A673 (cell line): ENCODE data around the gene HSPB7. TPM values are rescaled to one million over a fixed set of nuclear protein-coding genes. Genes with fewer than 3 reads are reported as not detected.
"Not testable (repeated sequence)": the region's sequence is repeated elsewhere in the genome, so short reads cannot be mapped to it uniquely, and the experiment has no call there.

Experiments used
- BruUV-seq: library from RNA; stranded (reverse); fragments of 400-500 nt; replicated peaks from 2 replicates; lab custom pipeline; 2021; lab: Mats Ljungman, UMichigan
- CTCF ChIA-PET: fragments of 300-600 bp; sonication (Branson Sonifier 250); formaldehyde crosslinking; loops from one replicate; lab custom pipeline; 2022; ENCODE audit warnings: antibody characterized with exemption; lab: Charles Lee
- POLR2A ChIA-PET: fragments of 300-600 bp; sonication (Branson Sonifier 250); formaldehyde crosslinking; loops from one replicate; lab custom pipeline; 2022; ENCODE audit warnings: antibody characterized with exemption; ENCODE audit not compliant: low non-redundant PET; lab: Charles Lee
- DNase-seq: peaks from one replicate; pipeline ENCODE4 v3.0.0-alpha.2; 2015; ENCODE audit warnings: low spot score
- H3K27ac ChIP-seq: fragments of 200-600 bp; sonication (generic); 2 replicates; pipeline ENCODE4 v1.5.1; 2016; ENCODE audit warnings: mixed run types, low read depth, mild to moderate bottlenecking, mixed read lengths, antibody characterized with exemption, low read length; ENCODE audit not compliant: poor library complexity, severe bottlenecking
- H3K27me3 ChIP-seq: fragments of 200-600 bp; sonication (generic); replicated peaks from 2 replicates; pipeline ENCODE4 v1.6.1; 2017; ENCODE audit warnings: mixed run types, low read depth, mild to moderate bottlenecking, mixed read lengths, antibody characterized with exemption, low read length; ENCODE audit not compliant: insufficient read depth, poor library complexity
- H3K36me3 ChIP-seq: fragments of 200-600 bp; sonication (generic); 2 replicates; pipeline ENCODE4 v1.6.1; 2016; ENCODE audit warnings: mixed run types, mild to moderate bottlenecking, mixed read lengths, antibody characterized with exemption, low read length; ENCODE audit not compliant: insufficient read depth, poor library complexity, severe bottlenecking
- H3K4me1 ChIP-seq: fragments of 200-600 bp; sonication (generic); 2 replicates; pipeline ENCODE4 v1.6.1; 2017; ENCODE audit warnings: mixed run types, mild to moderate bottlenecking, mixed read lengths, antibody characterized with exemption, low read length; ENCODE audit not compliant: insufficient read depth, poor library complexity, severe bottlenecking
- H3K4me3 ChIP-seq: fragments of 200-600 bp; sonication (generic); 2 replicates; pipeline ENCODE4 v1.5.1; 2016; ENCODE audit warnings: low read depth, mixed run types, mild to moderate bottlenecking, mixed read lengths, low read length; ENCODE audit not compliant: poor library complexity, severe bottlenecking
- H3K9me3 ChIP-seq: fragments of 200-600 bp; sonication (generic); 2 replicates; pipeline ENCODE4 v1.6.1; 2016; ENCODE audit warnings: mixed run types, low read depth, mild to moderate bottlenecking, mixed read lengths, antibody characterized with exemption, low read length; ENCODE audit not compliant: poor library complexity, severe bottlenecking
- EZH2 ChIP-seq: fragments of 200-600 bp; sonication (generic); IDR thresholded peaks from 2 replicates; pipeline ENCODE4 v1.6.1; 2017; ENCODE audit warnings: borderline replicate concordance, low read depth, mild to moderate bottlenecking, mixed read lengths, antibody characterized with exemption, low read length; ENCODE audit not compliant: poor library complexity, severe bottlenecking
- intact Hi-C: fragments of 100-400 bp; cut with micrococcal nuclease; formaldehyde crosslinking; loops from one replicate; pipeline ENCODE4 v1.10.0; 2022; ENCODE audit not compliant: unreplicated experiment
- total RNA-seq: library from RNA; stranded (reverse); gene quantifications from 2 replicates; pipeline ENCODE4 v1.2.3, GENCODE V29; 2021
- TF ChIP-seq, protein P1 (sequence below): fragments of 300-800, 200-600 bp; sonication (generic); conservative IDR thresholded peaks from 2 replicates; pipeline ENCODE4 v1.5.1; 2017; ENCODE audit warnings: low read depth, mild to moderate bottlenecking, antibody characterized with exemption, low read length, moderate library complexity, mixed read lengths

Gene HSPB7
- total RNA-seq, 1 experiment from 2014 or later = not detected

GRCh38 chr1:16054598-16055540 is 37.0 kb upstream of the HSPB7 start:
- POLR2A ChIA-PET = no interaction called here
- no peak for DNase-seq

GRCh38 chr1:16053781-16054502 is 36.1 kb upstream of the HSPB7 start:
- intact Hi-C loops = no loop called here

More at GRCh38 chr1:16054598-16055540, 37.0 kb upstream of the HSPB7 start:
- CTCF ChIA-PET = no interaction called here
- no peaks in the 10 kb centered on the region for H3K36me3 ChIP-seq
- H3K27me3 ChIP-seq = no peaks in the 10 kb centered on the region
- no peak overlapping the region for H3K27ac ChIP-seq
- no peaks in the 10 kb centered on the region for H3K4me1 ChIP-seq
- no peaks in the 10 kb centered on the region for H3K9me3 ChIP-seq
- BruUV-seq = no TSS peak
- H3K4me3 ChIP-seq = no peak overlapping the region
- no peak for TF ChIP-seq EZH2
- TF ChIP-seq, protein P1, sequence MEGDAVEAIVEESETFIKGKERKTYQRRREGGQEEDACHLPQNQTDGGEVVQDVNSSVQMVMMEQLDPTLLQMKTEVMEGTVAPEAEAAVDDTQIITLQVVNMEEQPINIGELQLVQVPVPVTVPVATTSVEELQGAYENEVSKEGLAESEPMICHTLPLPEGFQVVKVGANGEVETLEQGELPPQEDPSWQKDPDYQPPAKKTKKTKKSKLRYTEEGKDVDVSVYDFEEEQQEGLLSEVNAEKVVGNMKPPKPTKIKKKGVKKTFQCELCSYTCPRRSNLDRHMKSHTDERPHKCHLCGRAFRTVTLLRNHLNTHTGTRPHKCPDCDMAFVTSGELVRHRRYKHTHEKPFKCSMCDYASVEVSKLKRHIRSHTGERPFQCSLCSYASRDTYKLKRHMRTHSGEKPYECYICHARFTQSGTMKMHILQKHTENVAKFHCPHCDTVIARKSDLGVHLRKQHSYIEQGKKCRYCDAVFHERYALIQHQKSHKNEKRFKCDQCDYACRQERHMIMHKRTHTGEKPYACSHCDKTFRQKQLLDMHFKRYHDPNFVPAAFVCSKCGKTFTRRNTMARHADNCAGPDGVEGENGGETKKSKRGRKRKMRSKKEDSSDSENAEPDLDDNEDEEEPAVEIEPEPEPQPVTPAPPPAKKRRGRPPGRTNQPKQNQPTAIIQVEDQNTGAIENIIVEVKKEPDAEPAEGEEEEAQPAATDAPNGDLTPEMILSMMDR = no peak
- intact Hi-C loops = loop anchor here (5.0 kb wide), 1 partner anchor 253 kb away; no protein-coding TSS in a partner anchor

GRCh38 chr1:16051949-16052348 is 34.1 kb upstream of the HSPB7 start:
- DNase-seq, H3K4me3 ChIP-seq, H3K27ac ChIP-seq, POLR2A ChIA-PET, CTCF ChIA-PET, BruUV-seq, H3K4me1 ChIP-seq, H3K27me3 ChIP-seq, H3K9me3 ChIP-seq, intact Hi-C loops, H3K36me3 ChIP-seq: not testable (repeated sequence)

More at GRCh38 chr1:16053781-16054502, 36.1 kb upstream of the HSPB7 start:
- Histone ChIP-seq H3K27ac (no peak overlapping the region), H3K4me1 (no peaks in the 10 kb centered on the region), H3K36me3 (no peaks in the 10 kb centered on the region), H3K4me3 (no peak overlapping the region), H3K9me3 (no peaks in the 10 kb centered on the region), H3K27me3 (no peaks in the 10 kb centered on the region)
- BruUV-seq = no TSS peak
- CTCF ChIA-PET = no interaction called here
- POLR2A ChIA-PET = interaction anchor here (0.5 kb wide), 1 partner anchor 16 kb away, joined by 5 read pairs; no protein-coding TSS in a partner anchor
- no peak for DNase-seq
- TF ChIP-seq, protein P1 = no peak
- no peak for TF ChIP-seq EZH2
